CD4-positive, alpha-beta T cell (primary cell): ENCODE data around the gene ELOVL4. TPM values are rescaled to one million over a fixed set of nuclear protein-coding genes. Genes with fewer than 3 reads are reported as not detected.

Experiments used
- ATAC-seq: fragments of 200-7000 bp; cut with Tn5 transposase; one replicate; pipeline ENCODE4 v1.10.0; 2022; ENCODE audit warnings: mild to moderate bottlenecking; ENCODE audit not compliant: poor library complexity
- CTCF ChIA-PET: fragments of 350-600 bp; sonication (Branson Sonifier 250); formaldehyde crosslinking; loops from one replicate; lab custom pipeline; 2021; ENCODE audit warnings: antibody characterized with exemption, inconsistent platforms; lab: Charles Lee
- POLR2A ChIA-PET: fragments of 350-600 bp; sonication (Branson Sonifier 250); formaldehyde crosslinking; loops from one replicate; lab custom pipeline; 2021; ENCODE audit warnings: antibody characterized with exemption, inconsistent platforms; lab: Charles Lee
- DNase-seq, 14 experiments: peaks; one replicate each; pipeline ENCODE4 v3.0.0-alpha.2; 2013 to 2020; ENCODE audit warnings: mixed read lengths in 2 of 14
- H3K27ac ChIP-seq, 2 donors: one replicate each; pipeline versions ENCODE4 v1.5.1 to v1.7.0; 2013; ENCODE audit warnings: low read length in 2 of 2, low read depth in 1 of 2, mild to moderate bottlenecking in 1 of 2
- H3K27me3 ChIP-seq, 2 experiments: 1 replicate in 1 of 2; 2 replicates in 1 of 2; pipeline versions ENCODE4 v1.6.1 to v1.7.0; 2013; ENCODE audit warnings: low read length in 2 of 2, control low read depth in 1 of 2, mild to moderate bottlenecking in 1 of 2, moderate library complexity in 1 of 2; ENCODE audit not compliant: insufficient read depth in 2 of 2, control insufficient read depth in 1 of 2
- H3K36me3 ChIP-seq: one replicate; pipeline ENCODE4 v1.6.1; 2013; ENCODE audit warnings: low read length, control low read depth; ENCODE audit not compliant: insufficient read depth
- H3K4me1 ChIP-seq: one replicate; pipeline ENCODE4 v1.6.1; 2013; ENCODE audit warnings: low read length, control low read depth; ENCODE audit not compliant: insufficient read depth
- H3K4me3 ChIP-seq: one replicate; pipeline ENCODE4 v1.5.1; 2013; ENCODE audit warnings: mild to moderate bottlenecking, low read length, moderate library complexity
- H3K9me3 ChIP-seq, 2 experiments: 1 replicate in 1 of 2; 2 replicates in 1 of 2; pipeline versions ENCODE4 v1.6.1 to v1.7.0; 2013; ENCODE audit warnings: low read length in 2 of 2, mild to moderate bottlenecking in 2 of 2, control low read depth in 1 of 2, moderate library complexity in 1 of 2; ENCODE audit not compliant: control insufficient read depth in 1 of 2, insufficient read depth in 1 of 2
- H3K27ac Mint-ChIP-seq: one replicate; pipeline ENCODE4 v1.8.0; 2020; ENCODE audit warnings: mixed read lengths
- H3K27me3 Mint-ChIP-seq: one replicate; pipeline ENCODE4 v1.8.0; 2021; ENCODE audit warnings: mixed read lengths
- H3K36me3 Mint-ChIP-seq: one replicate; pipeline ENCODE4 v1.8.0; 2021; ENCODE audit warnings: low read depth, mixed read lengths
- H3K4me1 Mint-ChIP-seq: one replicate; pipeline ENCODE4 v1.8.0; 2021; ENCODE audit warnings: low read depth, mixed read lengths
- H3K4me3 Mint-ChIP-seq: one replicate; pipeline ENCODE4 v1.8.0; 2020; ENCODE audit warnings: mild to moderate bottlenecking, mixed read lengths
- H3K9me3 Mint-ChIP-seq: one replicate; pipeline ENCODE4 v1.8.0; 2020; ENCODE audit warnings: mixed read lengths
- intact Hi-C, 2 experiments: fragments of 100-400 bp; cut with DNase I in 1 of 2; cut with micrococcal nuclease in 1 of 2; formaldehyde crosslinking; loops; one replicate each; pipeline versions ENCODE4 v1.15.1 to v1.9.0; 2023 to 2025; cut with DNase I, micrococcal nuclease
- total RNA-seq, 174 experiments: library from RNA in 2 of 174; stranded (reverse) in 2 of 174; gene quantifications; one replicate each; pipeline ENCODE4 v1.2.3 and lab custom pipeline; 2021 to 2026
- TF ChIP-seq, protein P1 (sequence below): fragments of 200-600 bp; IDR thresholded peaks from one replicate; pipeline ENCODE4 v1.8.0; 2022; ENCODE audit warnings: antibody characterized with exemption, mild to moderate bottlenecking

The ELOVL4 gene
- total RNA-seq, 2 experiments from 2014 or later = 0.84 to 1.0 TPM

DNA sequence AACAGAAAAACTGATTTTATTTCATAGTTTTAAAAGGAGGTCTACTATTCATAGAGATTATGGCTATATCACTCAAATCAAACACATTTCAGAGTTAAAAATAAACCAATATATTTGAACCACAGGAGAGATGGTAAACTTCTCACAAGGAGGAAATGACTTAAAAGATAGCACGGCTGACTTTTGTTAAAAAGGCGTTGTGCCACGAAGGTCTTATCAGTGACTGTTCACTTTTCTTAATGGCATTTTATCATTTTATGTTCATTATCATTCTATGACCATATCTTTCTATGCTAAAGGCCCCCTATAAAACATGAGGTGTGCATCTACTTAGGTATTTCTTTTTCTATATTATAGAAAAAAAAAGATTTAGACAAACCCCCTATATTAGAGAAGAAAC is 19.6 kb downstream of the ELOVL4 start:
- DNase-seq (no peak), ATAC-seq (no peak)
- Mint-ChIP-seq H3K27ac (no peak overlapping the region), H3K36me3 (no peaks in the 10 kb centered on the region), H3K4me3 (no peak overlapping the region), H3K4me1 (peaks cover 14% of the 10 kb centered on the region), H3K9me3 (no peaks in the 10 kb centered on the region), H3K27me3 (peaks cover 3% of the 10 kb centered on the region)
- TF ChIP-seq, protein P1, sequence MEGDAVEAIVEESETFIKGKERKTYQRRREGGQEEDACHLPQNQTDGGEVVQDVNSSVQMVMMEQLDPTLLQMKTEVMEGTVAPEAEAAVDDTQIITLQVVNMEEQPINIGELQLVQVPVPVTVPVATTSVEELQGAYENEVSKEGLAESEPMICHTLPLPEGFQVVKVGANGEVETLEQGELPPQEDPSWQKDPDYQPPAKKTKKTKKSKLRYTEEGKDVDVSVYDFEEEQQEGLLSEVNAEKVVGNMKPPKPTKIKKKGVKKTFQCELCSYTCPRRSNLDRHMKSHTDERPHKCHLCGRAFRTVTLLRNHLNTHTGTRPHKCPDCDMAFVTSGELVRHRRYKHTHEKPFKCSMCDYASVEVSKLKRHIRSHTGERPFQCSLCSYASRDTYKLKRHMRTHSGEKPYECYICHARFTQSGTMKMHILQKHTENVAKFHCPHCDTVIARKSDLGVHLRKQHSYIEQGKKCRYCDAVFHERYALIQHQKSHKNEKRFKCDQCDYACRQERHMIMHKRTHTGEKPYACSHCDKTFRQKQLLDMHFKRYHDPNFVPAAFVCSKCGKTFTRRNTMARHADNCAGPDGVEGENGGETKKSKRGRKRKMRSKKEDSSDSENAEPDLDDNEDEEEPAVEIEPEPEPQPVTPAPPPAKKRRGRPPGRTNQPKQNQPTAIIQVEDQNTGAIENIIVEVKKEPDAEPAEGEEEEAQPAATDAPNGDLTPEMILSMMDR = no peak
- H3K9me3 ChIP-seq = no peaks in the 10 kb centered on the region
- no peak overlapping the region for H3K4me3 ChIP-seq
- intact Hi-C loops = no loop called here
- H3K27me3 ChIP-seq = peaks cover 0 to 3% of the 10 kb centered on the region in 2 experiments
- ChIA-PET CTCF (no interaction called here), POLR2A (no interaction called here)
- no peaks in the 10 kb centered on the region for H3K4me1 ChIP-seq
- no peaks in the 10 kb centered on the region for H3K36me3 ChIP-seq
- H3K27ac ChIP-seq = no peak overlapping the region

- CTCF ChIA-PET = no interaction called here
- Histone ChIP-seq H3K4me3 (no peak overlapping the region), H3K9me3 (no peaks in the 10 kb centered on the region), H3K27ac (no peak overlapping the region), H3K4me1 (no peaks in the 10 kb centered on the region), H3K36me3 (no peaks in the 10 kb centered on the region), H3K27me3 (no peaks in the 10 kb centered on the region)
- H3K9me3 Mint-ChIP-seq = no peaks in the 10 kb centered on the region
- intact Hi-C loops = no loop called here
- ATAC-seq = no peak
- H3K4me3 Mint-ChIP-seq = no peak overlapping the region
- no peak for DNase-seq
- POLR2A ChIA-PET = no interaction called here
- H3K36me3 Mint-ChIP-seq = peaks cover 4% of the 10 kb centered on the region
- H3K27me3 Mint-ChIP-seq = no peaks in the 10 kb centered on the region
- H3K4me1 Mint-ChIP-seq = peaks cover 10% of the 10 kb centered on the region
- TF ChIP-seq, protein P1 = no peak
- H3K27ac Mint-ChIP-seq = no peak overlapping the region
Measured at GRCh38 chr6:79923270-79923669, 24.1 kb downstream of the ELOVL4 start.

DNA sequence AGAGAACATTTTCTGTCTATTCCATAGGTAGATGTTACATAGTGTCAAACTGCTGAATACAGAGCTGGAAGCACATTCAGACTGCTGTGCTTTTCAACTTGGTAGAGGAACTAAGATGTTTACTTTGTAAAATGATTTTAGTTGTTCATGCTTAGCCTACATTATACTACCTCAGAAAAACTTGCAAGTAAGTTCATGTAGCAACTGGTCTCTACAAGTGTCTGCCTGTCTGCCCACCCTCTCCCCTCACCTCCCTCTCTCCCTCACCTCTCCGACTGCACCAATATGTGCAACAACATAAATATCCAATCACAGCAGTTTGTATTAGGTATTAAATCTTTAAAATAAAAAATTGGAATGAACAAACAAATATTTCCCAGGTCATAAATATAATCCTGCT is 25.3 kb downstream of the ELOVL4 start:
- Mint-ChIP-seq H3K4me3 (no peak overlapping the region), H3K27me3 (no peaks in the 10 kb centered on the region), H3K9me3 (no peaks in the 10 kb centered on the region), H3K36me3 (peaks cover 4% of the 10 kb centered on the region), H3K4me1 (no peaks in the 10 kb centered on the region), H3K27ac (no peak overlapping the region)
- DNase-seq (no peak), ATAC-seq (no peak)
- intact Hi-C loops = no loop called here
- CTCF ChIA-PET = interaction anchor here (1.6 kb wide), 1 partner anchor 24 kb away, joined by 3 read pairs; no protein-coding TSS in a partner anchor
- POLR2A ChIA-PET = no interaction called here
- H3K27ac ChIP-seq = no peak overlapping the region
- no peaks in the 10 kb centered on the region for H3K27me3 ChIP-seq
- no peaks in the 10 kb centered on the region for H3K9me3 ChIP-seq
- TF ChIP-seq, protein P1 = no peak
- H3K4me1 ChIP-seq = no peaks in the 10 kb centered on the region
- no peaks in the 10 kb centered on the region for H3K36me3 ChIP-seq
- no peak overlapping the region for H3K4me3 ChIP-seq
